ENCODE measurements around the gene NOL4L.

NOL4L gene

DNA sequence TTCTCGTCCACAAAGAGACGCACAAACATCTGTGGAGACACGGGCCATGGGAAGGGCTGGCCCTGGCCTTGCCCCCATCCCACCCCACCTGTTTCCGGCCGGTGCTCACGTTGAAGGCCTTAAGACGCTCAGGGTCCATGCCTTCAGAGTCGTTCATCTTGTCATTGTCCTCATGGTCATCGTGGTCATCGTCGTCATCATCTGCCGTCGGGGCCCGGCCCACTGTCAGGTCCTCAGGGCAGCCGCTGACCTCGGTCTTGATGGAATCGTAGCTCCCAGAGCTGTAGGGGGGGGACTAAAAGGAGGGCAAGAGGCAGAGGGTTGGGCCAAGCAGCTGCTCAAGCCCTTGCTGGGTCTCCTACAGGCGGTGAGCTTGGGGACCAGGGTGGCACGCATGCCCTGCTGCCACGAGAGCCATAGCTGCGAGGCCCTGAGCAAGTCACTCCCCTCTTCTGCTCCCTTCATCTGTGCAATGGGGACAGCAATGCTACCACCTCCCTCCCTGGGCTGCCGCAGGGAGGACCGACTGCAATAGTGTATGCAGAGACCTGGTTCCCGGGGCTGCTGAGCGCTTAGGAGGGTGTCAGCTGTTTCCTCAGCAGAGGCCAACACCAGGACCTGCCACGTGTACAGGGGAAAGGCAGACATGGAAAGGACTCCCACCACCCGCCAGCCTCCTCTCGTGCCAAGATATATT, 131.5 kb downstream of the NOL4L start:
- no peak for DNase-seq

DNA sequence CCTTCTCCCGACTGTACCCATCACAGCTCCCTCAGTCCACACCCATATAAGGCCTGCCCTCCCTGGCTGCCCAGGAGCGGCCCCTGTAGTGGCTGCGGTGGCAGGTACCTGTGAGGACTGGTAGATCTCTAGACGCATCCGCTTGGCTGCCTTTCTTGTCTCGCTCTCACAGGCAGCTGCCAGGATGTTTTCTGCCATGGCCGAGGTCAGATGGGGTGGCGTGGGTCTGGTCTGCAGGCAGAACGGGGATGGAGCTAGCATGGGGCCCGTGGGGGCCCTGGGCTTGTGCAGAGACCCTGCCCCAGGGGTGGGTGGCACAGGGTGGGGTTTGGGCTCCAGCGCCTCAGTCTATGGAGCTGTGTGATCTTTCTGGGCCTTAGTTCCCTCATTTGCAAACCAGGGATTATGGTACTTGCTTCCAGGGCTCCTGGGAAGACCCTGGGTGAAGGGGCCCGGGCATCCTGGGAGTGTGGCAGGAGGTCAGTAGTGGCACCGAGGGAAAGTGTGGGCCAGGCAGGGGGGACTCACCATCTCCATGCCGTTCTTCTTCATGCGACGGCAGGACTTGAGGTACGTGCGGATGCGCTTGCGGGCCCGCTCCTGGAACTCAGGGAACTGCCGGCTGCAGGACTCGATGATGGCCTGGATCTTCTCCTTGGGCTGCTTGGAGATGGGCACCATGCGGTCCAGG, 132.2 kb downstream of the NOL4L start:
- no peak for DNase-seq

DNA sequence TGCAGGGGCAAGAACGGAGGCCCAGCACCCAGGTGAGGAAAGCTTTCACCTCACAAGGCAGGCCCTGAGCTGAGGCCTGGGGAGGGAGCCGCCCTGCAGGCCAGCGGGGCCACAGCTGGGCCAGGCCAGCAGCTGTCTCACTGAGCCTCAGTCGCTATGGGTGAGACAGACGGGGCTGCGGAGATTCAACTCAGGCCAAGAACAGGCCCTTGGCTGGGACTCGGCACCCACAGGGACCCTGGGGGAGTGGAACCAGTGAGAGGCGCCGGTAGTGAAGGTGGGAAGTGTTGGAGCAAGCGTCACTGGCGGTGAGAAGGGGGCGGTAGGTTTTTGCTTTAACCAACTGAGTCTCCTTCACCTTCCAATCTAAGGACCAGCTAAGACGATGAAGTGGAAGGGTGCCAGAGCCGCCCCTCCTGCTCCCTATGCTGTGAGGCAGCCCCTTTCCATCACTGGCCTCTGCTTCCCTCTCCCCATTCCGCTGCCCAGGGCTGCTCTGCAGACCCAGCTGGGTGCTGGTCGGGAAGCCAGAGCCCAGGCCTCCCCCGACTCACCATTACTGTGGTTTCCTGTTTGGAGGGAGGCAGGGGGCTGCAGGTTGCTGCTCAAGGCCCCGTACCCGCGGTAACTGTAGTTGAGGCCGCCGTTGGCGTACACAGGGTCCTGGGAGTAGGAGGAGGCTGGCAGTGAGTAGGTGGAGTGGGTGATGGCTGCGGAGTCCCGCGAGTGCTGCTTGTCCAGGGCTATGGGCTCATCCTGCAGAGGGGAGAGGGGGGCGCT, 133.3 kb downstream of the NOL4L start:
- DNase-seq: no peak

DNA sequence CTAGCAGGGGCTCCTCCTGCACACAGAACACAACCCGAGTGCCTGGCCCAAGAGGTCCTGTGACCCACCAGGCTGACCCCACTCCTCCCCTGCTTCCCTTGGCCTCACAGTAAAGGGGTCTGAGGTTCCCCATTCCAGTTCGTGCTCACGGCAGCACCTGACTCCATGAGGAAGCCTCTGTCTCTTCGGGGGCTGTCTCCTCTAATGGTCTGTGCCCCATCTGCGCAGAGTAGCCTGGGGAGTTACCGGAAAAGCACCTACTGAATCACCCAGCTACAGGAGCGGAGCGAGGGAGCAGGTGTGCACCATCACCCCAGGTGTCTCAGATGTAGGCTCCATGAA, 133.8 kb downstream of the NOL4L start:
- DNase-seq: no peak

DNA sequence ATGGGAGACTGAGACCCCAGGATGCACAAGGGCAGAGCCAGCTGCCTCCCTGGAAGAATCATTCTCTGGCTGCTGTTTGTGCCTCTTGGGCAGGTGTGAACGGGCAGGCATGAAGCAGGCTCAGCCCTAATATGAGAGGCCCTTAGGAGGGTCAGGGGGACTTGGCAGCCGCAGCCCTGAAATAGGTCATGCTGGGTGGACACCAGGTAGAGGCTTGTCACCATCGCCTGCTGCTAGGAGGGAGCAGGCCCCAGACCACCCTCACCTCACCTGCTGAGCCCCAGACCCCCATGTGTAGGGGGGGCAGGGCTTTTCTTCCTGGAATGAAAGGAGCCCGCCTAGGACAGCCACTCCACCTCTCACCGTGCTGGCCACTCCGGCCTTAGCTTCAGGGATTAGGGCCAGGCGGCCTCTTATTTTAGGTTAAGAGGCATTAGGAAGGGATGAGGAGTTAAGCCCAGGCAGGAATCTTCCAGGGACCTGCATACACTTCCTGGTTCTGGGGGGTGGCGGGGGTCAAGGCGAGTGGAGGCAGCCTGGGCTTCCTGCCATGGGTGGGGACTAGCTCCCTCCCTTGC, 134.6 kb downstream of the NOL4L start:
- no peak for DNase-seq

DNA sequence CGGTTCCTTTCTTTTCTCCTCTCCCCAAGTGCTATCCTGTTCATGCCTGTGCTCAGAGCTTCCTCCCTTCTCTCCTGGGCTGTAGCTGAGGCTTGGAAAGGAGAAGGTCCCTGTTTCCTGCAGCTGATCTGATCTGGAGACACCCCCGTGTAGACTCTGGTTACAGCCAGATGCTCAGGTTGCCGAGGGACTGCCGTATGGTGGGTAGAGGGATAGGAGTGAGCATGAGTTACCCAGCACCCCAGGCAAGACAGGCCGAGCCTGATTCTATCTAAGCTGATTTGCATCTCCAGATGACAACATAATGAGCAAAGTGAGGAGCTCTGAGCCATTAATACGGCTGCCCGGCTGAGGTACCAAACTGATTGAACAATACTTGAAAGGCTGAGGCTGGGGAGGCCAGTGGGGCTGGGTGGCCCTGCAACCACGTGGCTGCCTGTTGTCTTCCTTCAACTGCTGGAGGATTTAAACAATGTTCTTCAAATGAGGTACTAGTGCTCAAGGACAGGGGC, 135.2 kb downstream of the NOL4L start:
- DNase-seq: no peak

DNA sequence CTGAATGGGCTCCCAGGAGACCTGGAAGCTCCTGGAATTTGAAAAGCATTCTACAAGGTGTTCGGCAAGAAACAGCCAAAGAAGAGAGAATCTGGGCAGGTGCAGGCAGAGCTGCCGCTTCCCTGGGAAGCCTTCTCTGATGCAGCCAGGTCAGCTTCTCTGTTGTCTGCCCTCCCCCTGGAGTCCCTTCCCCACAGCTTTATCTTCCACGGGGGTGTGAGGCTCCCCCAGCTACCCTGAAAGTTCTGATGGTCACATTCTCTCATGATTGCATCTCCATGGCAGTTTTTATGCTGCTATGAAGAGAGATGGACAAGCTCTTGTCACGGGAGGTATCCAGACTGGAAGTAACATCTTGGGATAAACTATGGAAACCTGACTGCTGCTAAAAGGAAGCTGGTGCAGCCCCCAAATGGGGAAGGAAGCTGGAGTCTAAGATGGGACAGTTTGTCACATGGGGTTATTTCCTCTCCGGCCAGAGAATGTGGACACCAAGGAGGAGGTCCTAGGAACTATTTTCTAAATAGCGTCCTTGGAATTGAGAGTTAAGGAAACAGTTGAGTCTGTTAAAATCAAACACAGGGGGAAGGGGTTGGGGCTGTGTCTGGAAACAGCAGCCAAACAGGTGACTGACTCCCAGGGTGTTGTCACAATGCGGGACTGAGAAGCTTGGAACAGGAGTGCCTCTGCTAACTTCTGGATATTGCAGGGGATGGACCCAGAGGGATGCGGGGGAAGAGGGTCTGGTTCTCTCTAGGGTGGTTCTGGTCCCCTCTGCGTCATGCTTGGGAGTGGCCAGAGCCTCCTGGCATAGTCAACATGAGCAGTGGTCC, 135.9 kb downstream of the NOL4L start:
- no peak for DNase-seq

DNA sequence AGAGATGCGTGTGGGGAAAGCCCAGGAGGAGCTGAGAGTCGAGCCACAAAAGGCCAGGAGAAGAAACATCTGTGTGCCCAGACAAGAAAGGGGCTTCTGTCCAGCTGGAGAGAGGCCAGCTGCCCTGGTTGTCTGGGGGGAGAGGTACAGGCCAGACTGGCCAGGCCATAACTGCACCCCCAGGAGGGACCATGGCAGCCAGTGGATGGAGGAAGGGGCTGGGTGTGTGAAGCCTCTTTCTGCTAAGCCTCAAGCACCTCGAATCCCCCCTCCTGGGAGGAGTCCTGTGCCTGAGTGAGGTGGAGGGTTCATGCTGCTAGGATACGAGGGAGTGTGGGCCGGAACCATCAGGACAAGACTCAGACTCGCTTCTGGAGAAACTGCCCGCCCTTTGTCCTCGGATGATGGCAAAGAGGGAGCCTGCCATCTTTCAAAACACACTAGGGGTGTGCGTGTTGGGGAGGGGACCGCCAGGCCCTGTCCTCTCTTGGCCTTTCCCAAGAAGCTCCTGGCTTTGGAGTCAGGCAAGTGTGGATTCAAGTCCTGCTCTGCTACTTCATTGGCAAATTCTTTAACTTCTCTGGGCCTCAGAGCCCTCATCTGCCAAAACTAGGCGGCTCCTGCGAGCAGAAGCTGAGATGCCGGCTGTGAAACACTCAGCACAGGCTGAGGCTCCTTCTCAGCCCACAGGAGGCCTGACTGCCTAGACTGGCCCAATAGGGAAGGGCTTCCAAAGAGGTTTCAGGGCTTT, 136.7 kb downstream of the NOL4L start:
- DNase-seq: no peak

DNA sequence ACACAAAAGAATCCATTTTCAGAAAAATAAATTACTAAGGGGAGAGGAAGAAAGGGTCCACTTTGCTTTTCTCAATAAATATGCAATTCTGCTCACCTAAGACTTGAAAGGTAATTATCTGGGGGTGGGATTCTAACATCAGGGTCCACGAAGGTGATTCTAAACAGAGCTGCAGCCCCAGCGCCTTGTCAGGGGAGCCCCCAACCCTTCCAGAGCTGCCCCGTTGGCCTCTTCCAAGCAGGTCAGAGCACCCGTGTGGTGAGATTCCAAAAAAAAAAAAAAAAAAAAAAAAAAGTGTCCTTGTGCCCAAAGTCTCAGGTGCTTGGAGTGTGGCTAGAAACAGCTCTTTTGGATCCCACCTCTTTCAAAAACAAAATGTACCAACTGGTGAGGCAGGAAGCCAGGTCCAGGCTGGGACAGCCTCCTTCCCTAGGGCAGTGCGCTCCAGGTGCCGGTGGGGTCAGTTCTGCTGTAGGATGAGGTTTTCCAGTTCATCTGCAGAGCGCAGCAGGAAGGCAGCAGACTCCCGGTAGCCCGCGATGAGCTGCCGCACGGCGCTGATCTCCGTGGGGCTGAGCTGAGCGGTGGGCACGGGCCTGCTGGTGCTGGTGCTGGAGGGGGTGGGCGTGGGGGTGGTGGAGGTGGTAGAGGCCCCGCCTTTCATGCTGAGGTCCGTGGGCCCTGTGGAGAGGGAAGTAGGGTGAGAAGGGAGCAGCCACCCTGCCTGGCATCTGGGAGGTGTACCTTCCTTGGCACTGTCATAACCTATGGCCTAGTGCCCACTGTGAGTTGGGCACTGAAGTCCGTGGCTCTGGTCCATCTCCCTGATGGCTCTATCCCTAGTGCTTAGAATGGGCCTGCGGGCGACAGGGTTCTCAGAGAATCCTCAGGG, 137.8 kb downstream of the NOL4L start:
- no peak for DNase-seq

DNA sequence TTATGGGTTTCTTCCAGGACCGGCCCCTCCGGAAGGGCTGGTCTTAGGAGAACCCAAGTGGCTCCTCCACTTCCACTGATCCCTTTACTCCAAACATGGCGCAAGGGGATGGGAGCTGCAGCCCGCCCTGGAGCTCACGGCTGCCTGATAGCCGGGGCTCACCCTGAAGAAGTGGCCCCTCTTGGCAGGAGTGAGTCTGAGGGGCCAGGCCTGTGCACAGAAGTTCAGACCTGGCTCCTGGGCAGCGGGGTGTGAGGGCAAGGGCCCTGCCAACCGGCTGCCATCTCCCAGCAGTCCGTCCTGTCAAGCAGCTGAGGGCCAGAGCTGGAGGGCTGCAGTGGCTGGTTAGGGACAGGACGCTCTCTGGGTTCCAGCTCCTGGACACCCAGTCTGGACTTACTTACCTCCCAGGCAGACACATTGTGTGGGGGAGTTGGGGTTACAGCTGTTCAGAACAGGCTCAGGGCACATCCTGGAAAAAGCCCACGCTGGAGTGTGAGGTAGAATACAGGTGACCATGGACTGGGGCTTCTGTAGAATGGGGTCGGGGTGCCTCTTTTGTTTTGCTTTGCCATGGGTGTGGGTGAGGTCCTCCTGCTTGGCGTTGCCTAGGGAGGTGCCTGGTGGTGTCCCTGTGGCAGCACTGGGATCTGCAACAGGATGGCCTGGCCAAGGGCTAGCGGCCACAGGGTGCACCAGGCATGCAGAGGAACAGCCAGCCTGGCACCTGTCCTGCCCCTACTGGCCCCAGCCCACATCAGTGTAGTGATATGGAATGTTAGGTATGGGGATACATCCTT, 138.6 kb downstream of the NOL4L start:
- DNase-seq: no peak

DNA sequence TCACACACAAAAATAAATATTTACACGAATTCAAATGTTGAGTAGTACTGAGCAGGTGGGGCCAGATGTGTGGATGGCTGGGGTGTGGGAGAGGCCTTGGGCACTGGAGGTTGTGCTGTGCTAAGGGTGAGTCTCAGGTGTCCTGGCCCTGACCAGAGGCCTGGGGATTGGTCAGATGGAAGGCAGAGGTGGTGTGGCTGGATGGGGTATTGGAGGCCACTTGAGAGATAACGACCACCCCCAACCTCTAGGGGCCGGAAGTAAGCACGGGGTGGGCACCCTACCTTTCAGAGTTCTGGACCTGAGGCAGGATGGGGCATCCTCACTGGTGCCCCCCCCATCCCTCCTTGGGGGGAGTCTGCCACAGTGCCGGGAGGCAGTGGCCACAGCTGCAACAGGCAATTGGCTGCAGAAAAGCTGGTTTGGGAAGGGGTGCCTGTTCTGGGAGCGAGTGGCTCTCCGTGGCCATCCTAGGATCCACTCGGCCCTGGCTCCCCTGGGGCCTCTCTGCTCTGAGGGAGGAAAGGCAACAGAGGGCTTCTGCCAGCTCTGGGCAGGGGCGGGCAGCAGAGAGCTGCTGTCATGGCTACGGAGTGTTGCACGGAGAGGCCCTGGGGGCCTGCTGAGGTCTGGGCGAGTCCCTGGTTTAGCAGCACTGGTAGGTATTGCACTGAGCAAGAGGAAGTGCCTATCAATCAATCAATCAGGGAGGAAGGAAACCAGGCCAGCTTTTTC, 139.4 kb downstream of the NOL4L start:
- no peak for DNase-seq

DNA sequence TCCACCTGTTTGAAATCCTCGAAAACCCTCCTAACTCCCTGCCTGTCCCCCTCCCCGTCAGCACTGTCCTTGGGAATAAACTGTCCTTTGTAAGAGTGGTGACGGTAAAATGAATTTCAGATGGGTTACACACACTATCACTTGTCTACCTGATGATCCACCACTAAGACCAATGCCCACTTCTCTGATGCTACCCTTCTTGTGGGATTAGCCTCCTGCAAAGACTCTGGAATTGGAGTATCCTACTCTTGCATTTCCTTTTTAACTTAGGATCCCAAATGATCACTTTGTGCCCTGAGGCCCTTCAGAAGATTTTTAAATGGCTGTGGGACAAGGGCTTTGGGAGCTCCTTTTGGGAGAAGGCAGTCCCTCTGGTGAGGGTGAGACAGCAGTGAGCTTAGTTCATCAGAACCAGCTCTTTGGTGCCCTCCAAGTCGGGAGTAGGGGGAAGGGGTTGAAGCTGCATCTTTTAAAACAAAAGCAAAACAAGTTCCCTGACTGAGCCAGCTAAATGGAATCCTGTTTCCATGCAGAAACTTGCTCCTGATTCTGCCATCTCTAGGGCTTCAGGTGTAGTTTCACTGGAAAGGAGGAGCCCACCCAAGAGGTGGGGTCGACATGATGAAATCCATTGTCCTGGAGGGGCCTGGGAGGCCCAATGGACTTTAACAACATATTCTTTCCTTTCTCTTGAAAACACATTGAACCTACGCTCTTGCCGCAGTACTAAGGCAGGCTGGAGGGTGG, 140.5 kb downstream of the NOL4L start:
- no peak for DNase-seq

DNA sequence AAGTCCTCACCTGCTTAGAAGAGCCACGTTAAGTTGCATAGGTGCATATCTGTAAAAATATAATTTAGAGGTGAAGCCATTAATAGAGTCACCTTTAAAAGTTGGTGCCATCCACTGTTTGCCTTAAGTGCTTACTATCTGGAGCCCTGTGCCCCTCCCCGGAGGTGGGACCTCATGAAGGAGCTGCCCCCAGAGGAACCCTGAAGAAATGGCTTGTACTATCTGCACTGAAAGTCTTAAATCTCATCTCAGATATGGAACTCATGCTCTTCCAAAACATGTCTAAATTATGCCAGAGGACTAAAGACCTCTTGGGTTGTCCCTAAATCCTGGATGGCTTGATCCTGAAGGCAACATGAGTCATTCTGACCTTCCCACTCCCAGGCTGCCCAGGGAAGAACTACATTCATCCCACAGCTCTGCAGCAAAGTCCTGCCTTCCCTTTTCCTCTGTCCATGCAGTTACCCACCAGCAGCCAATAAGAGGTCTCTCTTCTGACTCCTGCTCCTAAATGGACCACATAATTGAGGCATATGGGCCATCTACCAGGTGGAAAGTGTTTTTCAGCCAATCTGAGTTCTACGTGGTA, 141.7 kb downstream of the NOL4L start:
- no peak for DNase-seq

DNA sequence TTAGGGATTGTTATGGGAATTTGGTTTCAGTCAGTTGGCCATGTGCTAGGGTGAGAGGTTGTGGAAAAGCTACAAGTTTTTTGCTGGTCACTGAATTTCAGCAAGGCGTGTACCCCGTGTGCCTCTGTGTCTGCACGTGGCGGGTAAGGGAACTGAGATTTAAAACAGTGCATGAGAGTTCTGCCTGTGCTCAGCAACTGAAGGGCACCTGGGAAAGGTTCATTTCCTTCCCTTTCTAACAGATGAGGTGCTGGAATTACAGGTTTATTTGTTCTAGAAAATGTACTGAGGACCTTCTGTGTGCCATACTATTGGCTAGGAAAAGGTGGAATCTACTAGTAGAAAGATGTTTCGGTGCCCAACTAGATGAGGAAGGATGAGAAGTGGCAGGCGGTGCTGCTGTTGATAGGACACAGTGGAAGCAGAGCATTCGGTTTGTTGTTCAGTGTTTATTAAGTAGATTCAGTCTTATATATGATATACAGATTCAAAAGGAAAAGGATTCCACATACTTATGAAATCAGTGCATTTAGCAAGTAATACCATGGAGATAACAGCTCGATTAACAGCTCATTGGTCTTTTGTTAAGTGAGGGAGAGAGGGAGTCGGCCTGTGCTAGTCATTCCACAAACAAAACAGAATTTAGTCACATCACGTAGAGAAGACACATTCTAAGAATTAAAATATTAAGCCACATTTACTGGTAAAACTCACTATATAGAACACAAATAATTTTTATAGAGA, 142.3 kb downstream of the NOL4L start:
- DNase-seq: no peak

DNA sequence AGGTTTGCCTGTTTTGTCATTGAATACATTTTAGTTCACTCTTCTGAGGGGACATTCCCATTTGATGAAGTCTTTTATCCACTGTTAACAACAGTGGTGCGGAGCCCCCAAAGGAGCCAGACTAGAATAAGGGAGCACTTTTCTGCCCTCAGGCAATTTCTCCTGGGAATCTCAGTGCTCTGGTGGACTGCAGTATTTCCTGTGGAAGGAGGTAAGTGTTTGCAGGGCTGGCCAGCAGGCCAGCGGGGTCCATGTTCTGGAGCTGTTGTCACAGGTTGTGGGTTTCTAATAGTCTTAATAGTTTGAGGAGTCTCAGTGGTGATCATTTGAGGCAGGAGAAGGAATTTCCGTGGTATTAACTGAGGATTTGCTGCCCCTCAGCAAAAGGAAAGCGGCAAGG, 143.5 kb downstream of the NOL4L start:
- no peak for DNase-seq

DNA sequence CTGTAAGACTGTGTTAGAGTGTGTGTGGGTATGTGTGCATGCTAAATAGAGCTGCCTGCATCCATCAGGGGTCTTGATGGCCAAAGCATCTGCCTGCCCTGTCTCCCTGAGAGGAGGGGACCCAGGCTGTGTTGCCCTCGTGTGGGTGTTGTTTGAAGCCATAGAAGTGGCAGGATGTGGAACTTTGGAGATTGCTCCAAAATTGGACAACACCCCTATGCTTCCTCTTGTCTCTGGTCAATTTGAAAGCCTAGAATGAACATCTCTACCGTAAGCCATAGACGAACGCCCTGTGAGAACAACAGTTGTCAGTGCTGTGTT, 144.4 kb downstream of the NOL4L start:
- DNase-seq: no peak

DNA sequence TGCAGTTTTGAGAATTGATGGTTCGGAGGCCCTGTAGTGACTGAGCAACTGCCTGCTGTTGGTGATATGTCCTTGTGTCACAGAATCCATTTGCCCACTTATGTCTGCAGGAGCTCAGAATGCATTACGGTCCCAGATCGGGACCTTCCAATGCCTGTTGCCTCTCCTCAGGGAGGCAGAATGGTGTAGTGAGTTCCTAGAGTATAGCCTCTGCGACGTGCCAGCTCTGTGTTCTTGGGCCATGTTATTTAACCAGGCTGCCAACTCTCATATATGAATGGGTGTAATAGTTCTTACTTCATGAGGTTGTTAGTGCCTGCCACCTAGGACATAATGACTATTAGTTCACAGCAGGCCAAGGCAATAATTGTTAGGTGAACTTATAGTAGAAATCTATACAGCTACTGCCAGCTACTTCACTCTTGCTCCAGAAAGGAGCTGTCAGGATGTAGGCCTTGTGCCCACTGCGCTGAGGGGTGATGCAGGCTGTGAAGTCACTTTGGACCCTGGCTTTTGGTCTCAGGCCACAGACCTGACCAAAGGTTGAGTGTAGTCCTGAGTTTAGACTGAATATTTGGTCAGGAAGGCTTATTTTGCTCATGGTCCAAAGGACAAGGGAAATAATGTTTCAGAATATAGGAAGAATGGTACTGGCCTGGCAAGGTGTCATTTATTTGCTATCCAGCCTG, 144.9 kb downstream of the NOL4L start:
- no peak for DNase-seq

All from AML-193 (cell line).